GM21423 (cell line): ENCODE measurements around the gene KL.

Experiments
- ATAC-seq: cut with Tn5 transposase; IDR thresholded peaks from one replicate; pipeline ENCODE4 v1.9.1; 2021; ENCODE audit warnings: mild to moderate bottlenecking, moderate library complexity; ENCODE audit not compliant: unreplicated experiment

Gene KL

DNA sequence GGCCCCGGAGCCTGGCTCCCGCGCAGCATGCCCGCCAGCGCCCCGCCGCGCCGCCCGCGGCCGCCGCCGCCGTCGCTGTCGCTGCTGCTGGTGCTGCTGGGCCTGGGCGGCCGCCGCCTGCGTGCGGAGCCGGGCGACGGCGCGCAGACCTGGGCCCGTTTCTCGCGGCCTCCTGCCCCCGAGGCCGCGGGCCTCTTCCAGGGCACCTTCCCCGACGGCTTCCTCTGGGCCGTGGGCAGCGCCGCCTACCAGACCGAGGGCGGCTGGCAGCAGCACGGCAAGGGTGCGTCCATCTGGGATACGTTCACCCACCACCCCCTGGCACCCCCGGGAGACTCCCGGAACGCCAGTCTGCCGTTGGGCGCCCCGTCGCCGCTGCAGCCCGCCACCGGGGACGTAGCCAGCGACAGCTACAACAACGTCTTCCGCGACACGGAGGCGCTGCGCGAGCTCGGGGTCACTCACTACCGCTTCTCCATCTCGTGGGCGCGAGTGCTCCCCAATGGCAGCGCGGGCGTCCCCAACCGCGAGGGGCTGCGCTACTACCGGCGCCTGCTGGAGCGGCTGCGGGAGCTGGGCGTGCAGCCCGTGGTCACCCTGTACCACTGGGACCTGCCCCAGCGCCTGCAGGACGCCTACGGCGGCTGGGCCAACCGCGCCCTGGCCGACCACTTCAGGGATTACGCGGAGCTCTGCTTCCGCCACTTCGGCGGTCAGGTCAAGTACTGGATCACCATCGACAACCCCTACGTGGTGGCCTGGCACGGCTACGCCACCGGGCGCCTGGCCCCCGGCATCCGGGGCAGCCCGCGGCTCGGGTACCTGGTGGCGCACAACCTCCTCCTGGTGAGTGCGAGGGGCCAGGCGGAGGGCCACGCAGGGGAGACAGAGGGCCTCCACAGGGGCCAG, at the start of gene KL:
Gene KL, plus strand, starts transcription at position 10 of the 909 bp plus-strand sequence. Its CDS starts 18 bp downstream, at position 28.
- no peak for ATAC-seq

DNA sequence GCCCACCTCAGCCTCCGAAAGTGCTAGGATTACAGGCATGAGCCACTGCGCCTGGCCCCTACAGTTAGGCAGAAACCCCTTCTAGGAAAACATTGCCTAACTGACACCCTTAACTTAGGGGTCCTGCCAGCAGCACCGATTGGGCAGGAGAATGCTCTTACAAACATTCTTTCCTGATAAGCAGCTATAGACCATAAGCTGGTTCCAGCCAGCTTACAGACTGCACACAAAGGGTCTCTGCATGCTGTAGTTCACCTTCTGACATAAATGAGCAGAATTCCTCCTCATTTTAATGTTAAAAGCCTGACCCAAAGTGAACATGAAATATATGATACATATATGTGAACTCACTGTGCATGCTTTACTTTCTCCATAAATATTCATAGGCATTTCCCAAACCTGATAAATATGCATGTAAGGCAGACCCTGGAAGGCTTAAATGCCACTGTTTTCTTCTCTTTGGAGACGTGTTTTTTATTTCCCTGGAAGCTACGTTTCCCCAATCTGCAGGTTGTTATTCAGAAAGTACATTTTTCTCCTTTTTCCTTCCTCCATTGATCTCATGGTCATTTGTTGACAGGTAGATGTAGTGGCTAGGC, 48.5 kb upstream of the KL start:
- ATAC-seq: no peak

DNA sequence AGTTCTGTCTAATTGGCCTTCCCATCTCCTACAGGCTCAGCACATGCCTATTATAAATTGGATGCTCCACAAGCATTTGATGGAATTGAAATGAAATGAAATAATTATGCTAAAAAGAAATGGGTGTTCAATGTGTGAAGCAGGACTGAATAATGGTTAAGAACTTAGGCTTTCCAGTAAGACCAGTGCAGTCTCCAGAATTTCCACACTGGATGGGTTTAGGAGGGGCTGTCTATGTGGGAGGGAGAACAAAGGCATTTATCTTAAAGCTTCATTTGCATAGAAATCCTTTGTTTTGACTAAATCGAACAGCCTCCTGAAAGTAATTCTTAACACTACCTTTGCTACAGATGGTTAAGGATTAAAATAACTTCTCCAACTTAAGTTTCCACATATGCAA, 47.9 kb upstream of the KL start:
- no peak for ATAC-seq

DNA sequence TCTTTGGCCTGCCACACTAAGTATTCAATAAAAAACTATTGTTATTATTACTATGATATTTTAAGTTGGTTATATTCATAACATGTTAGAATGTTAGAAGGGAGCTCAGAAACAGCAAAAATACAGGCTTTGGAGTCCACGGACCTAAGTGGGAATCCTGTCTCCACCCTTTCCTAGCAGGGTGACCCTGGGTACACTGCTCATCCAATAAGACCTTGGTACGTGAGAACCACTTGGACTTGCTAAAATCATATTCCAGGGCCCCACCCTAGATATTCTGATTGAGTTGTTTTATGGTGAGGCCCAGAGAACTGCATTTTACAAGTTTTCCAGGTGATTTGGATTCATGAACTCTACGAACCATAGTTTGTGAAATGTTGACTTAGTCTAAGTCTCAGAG, 47.4 kb upstream of the KL start:
- no peak for ATAC-seq

DNA sequence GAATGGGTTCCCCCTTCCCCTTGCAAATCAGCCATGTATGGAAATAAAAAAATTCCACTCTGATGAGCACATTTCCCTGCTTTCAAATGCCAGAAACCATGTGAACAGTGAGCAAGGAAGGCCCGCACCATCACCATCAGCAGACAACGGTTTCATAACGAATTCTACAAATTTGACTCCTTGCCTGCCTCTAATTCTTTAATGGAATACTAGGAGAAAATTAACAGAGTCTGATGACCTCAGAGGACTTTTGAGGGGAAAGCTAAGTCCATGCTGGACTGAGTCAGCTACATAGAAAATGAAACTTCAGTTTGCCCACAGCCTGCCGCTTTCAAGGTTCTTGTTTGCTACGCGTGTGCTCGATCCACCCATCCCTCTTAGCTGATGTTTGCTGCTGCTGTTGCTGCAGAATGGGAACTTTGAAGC, 46.7 kb upstream of the KL start:
- peak; percentile 83 for ATAC-seq

DNA sequence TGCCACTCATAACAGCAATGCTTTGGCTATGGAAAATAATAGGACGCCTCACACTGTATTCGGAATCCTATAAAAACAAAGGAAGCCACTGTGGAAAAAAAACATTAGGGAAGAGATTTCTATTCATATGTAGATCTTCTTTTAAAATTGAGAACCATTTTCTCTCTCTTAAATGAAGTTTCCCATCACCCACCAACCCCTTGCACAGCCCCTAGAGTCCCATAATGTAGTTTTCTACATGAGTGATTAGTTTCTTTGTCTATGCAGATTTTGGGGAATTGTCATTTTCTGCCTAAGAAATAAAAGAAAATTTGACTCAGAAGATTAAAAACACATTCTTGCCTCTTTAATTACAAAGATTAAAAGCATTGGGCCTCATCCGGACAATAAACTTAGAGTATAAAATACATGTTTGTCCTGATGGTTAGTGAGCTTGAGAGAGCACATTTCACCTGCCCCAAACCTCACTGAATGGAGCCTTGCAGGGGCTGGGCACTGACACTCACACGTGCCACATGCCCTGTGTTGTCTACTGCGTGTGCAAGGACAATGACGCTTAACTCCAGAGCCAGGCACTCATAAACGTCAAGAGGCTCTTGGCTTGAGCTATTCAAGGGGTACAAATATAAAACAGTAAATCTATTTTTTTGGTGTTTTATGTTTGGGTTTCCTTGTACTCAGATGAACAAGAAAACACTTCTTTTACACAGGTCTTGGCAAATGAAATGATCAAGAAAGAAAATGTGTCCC, 40.0 kb upstream of the KL start:
- ATAC-seq: no peak

DNA sequence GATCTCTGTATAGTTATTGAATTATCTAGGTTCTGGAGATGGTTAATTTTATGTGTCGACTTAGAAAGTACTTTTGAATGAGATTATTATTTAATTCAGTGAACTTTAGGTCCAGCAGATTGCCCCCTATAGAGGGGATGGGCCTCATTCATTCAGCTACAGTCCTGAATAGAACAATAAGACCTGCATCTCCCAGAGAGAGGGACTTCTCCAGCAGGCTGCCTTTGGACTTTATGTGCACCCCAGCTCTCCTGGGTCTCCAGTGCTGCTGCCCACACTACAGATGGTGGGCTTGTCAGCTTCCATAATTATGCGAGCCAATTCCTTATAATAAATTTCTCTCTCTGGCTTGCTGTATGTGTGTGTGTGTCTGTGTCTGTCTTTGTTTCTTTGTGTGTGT, 39.3 kb upstream of the KL start:
- ATAC-seq: no peak

DNA sequence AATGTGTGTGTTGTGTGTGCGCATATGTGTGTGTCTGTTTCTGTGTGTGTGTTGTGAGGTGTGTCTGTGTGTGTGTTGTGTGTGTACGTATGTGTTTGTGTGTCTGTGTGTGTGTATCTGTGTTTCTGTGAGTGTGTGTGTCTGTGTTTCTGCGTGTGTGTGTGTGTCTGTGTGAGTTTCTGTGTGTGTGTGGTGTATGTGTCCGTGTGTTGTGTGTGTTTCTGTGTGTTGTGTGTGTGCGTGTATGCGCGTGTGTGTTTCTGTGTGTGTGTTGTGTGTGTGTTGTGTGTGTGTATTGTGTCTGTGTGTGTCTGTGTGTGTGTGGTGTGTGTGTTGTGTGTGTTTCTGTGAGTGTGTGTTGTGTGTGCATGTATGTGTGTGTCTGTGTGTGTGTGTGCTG, 38.9 kb upstream of the KL start:
- ATAC-seq: no peak

DNA sequence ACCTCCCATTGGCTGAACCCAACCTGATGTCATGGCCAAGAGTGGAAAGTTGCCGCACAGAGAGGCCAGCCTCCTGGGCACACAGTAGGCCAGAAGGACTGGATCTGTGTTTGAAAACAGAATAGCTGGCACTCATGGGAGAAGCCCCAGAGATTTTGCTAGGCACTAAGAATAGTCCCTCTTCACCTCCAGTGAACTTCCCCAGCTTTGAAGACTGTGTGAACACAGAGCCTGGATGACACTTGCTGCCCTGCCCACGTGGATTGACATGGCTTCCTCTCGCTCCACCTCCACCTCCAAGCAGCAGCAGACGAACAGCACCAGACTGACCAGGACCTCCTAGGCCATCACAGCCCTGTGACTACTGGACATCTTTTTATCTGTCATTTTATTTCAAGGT, 37.9 kb upstream of the KL start:
- ATAC-seq: no peak

DNA sequence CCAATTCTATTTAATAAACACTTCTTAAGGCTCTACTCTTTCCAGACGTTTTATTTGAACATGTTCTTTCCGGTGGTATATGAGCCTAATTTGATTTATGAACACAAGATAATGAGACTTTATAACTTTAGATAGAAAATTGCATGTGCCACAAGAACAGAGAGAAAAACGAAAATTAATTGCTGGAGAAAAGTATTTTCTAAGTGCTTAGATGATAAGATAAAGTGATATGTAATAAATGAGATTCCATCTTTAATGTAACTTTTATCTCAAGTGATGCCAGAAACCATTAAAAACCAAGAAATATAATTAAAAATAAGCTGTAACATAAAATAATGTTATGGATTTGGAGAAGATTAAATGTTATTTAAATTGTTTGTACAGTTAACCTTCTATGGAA, 33.2 kb upstream of the KL start:
- ATAC-seq: no peak

DNA sequence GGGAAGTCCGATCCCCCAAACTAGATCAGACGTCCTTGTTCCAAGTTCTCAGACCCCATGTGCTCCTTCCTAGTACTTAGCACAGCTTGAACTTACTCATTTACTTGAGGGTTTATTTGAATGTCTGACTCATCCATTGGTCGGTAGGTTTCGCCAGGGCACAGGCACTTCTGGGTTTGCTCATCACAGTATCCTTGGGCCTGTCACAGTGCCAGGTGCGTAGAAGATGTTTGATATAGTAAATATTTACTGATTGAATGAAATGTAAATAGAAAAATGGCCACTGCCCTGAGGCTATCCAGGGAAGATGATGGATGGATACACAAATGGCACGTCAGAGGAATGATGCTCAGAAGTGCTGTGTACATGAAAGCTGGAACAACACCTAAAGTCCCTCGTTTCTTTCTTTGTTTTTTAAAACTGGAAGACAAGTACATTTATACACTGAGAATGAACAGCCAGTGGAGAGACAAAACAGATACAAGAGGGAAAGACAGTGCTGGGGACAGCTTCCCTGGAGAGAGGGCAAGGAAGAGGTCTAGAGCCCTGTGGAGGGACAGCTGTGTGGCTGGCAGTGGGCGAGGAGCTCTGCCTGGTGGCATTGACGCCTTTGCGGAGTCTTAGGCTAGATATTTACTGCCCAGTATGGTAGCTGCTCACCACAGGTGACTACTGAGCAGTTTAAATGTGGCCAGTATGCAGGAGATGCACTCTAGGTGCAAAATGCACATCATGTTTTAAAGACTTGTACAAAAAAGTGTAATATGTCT, 31.2 kb upstream of the KL start:
- no peak for ATAC-seq

DNA sequence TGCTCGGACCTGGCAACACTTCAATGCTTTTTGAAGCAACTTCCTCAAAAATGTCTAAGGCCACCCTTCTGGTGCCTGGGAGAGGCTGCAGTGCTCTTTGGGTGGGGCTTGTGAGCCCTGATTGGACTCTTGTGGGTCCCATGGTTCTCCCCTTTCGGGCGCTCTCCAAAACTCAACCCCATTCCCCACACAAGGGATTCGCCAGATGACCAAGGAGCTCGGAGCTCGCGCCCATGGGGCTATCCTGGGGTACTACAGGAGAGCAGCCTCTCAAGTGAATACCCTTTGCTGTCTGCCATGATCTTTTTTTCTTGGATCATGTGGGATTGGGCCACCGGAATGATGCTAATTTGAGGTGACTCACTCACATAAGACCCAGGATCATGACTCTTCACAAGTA, 29.7 kb upstream of the KL start:
- ATAC-seq: no peak

DNA sequence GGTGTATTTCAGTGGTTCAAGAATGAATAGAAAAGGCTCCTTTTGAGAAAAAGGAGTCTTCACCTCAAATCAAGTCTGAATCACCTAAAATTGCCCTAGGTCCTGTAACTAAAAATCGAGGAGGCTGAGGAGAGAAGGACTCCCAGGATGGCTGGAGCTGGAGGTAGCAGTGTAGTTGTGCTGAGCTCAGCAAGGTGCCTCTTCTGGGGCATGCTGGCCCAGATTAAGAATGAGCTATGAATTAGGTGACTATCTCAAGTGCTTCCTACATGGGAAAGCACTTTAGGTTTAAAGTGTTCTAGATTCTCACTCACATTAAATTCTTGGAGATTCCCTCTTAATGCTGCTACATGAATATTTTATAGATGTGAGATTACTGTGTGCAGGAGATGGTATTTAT, 28.8 kb upstream of the KL start:
- no peak for ATAC-seq

DNA sequence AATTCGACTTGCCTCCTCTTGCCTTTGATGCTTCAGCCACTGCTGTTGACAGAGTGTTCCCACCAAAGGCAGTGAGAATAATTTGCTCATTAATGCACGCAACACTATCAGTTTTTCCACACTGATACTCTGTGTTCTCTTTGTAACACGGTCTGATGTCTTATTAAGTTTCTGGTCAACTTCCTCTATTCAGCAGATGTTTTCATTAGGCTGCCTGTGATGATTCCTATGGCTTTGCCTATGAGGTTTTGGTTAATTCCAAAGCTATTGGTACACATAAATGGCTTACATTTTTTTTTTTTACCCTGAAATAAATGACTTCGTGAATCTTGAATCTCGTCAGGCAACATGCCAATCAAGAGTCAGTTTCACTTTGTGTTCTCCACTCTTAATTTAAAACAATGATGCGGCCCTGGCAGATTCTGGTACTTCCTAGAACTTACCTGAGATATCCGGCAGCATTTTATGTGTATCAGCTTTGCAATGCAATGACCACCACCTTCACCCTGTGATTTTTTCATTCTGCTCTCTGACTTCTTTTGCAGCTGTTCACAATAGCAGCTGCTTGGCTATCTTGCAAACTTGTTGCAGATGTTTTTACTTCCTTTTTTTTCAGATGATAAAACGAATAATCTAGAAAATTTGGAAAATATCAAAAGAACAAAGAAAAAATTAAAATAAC, 27.5 kb upstream of the KL start:
- no peak for ATAC-seq

DNA sequence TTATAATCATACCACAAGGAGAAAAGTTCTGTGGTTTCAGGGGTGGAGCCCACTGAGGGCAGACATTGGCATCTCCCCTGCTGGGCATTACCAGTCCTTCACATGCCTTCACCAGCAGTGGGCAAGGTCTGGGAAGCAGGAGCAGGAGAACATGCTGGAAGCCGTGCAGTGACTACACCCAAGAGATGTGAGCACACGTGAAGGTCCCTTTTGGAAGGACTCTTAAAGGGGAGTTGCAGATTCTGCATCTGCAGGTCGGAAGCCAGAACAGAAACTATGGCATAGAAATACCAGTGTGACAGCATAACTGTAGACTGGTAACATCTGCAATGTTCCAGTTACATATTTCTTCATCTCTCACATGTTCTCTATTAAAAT, 26.9 kb upstream of the KL start:
- ATAC-seq: no peak

DNA sequence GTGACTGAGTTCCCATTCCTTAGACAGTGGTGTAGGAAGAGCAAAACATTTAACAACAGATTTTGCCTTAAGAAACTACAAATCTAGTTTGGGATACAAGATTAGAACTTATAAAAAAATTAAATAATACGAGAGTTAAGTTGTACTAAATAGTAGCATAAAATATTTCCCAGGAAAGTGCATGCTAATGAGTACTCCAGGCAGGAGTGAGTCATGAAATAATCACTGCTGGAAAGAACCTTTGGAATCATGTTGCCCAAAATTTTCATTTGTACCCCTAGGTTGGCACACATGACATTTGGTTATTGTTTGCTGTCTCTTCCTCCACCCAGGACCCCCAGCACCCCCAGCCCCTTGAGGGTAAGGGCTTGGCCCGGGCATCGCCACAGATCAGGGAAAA, 26.3 kb upstream of the KL start:
- no peak for ATAC-seq

DNA sequence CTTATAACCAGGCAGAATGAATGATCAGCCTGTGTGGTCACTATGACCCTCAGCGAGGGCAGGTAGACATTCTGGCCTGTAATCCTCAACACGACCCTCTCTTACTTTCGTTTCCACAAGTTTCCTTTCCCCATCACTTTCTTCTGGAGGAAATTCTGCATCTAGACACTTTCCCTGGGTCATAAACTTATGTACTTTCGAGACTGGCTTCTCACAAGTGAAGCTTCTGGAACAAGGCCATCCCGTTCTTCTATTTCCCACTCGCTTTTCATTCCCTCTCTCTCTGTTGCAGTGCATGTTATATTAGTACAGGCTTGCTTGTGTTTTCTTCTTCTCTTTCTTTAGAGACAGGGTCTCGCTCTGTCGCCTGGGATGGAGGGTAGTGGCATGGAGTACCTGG, 23.1 kb upstream of the KL start:
- no peak for ATAC-seq

DNA sequence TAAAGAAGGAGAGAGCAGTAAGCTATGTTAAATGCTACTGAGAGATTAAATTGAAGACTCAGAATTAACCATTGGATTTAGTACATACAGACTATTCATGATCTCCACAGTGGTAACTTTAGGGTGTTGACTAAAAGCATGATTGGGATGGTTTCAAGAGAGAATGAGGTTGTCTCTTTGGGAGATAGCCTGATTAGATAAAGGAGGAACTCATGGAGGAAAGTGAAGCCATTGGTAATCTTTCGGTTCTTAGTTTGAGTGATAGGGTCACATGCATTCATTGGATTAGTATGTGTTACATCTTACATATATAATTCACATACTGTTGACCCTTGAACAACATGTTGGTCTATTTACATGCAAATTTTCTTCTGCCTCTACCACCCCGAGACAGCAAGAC, 18.8 kb upstream of the KL start:
- ATAC-seq: no peak

DNA sequence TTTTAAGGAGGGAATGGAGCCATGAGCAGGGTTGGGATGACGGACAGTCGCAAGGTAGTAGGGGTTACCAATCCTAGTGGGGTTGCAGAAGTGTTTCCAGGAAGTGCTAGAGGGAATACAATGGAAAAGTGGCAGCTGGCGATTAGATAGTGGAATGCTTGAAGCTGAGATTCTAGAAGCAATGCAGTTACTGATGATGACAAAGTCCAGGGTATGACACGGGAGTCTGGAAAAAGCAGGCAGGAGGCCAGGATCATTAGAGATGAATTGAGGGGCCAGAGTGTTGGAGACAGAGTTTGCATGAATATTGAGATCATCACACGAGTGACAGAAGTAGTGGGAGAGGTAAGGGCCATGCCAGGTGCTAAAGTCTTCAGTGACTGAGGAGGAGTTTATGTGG, 17.3 kb upstream of the KL start:
- ATAC-seq: no peak

DNA sequence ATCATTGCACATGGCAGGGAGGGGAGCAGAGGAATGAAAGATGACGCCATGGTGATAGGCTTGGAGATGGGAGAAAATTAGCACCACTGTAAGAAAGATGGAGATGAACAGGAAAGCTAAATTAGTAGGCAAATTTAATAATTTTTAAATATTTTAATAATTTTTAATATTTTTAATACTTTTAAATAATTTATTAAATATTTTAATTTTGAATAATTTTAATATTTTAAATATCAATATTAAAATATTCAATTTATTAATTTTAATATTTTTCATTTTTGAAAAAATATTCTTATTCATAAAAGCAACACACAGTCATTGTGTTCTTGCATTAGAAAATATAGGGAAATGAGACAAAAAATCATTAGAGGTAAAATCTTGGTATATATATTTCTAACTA, 15.9 kb upstream of the KL start:
- no peak for ATAC-seq
